ENCODE data around the gene PCCB. TPM values are rescaled to one million over a fixed set of nuclear protein-coding genes. Genes with fewer than 3 reads are reported as not detected.
"Not testable (repeated sequence)": the region's sequence is repeated elsewhere in the genome, so short reads cannot be mapped to it uniquely, and the experiment has no call there.

Gene PCCB
- 14.9 TPM for total RNA-seq

DNA sequence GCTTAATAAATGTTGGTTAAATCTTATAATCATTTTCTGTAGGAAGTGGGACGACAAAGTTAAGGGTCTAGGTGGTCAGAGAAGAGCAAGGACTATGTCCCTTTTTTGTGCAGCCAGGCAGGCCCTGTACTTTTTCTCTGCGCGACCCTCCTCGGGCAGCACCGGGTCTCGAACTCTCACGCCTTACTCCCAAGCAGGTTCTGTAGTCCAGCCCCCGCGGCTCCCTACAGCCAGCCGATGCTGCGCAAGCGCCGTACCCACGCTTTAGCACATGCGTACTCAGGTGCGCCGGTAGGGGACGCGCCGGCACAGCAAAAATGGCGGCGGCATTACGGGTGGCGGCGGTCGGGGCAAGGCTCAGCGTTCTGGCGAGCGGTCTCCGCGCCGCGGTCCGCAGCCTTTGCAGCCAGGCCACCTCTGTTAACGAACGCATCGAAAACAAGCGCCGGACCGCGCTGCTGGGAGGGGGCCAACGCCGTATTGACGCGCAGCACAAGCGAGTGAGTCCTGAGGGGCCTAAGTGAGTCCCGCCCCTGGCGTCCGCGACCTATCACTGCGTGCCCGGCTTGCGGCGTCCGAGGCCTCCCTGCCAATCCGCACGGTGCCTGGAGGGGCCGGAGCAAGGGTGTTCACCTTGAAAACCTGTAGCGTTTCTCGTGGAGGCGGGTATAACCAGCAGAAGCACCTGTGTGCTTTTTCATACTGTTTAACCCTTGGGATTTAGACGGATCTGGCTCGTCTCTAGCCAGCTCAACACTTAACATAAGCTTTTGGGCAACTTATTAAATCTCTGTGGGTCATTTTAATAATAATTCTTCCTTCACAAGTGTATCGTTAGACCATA is at the start of gene PCCB:
Gene PCCB (plus strand): TSS at position 282 of the 844 bp plus-strand sequence. CDS start 36 bp downstream, at position 318.
- H3K9me3 ChIP-seq (ENCODE audit: low read depth, low read length), result no peaks in the 10 kb centered on the region
- H3K27me3 ChIP-seq (ENCODE audit: insufficient read depth, low read length), result no peaks in the 10 kb centered on the region
- H3K4me3 ChIP-seq (ENCODE audit: low read length), result peak within 1 kb of the TSS; percentile 68
- H3K4me1 ChIP-seq (ENCODE audit: insufficient read depth, low read length), result peaks cover 20% of the 10 kb centered on the region

DNA sequence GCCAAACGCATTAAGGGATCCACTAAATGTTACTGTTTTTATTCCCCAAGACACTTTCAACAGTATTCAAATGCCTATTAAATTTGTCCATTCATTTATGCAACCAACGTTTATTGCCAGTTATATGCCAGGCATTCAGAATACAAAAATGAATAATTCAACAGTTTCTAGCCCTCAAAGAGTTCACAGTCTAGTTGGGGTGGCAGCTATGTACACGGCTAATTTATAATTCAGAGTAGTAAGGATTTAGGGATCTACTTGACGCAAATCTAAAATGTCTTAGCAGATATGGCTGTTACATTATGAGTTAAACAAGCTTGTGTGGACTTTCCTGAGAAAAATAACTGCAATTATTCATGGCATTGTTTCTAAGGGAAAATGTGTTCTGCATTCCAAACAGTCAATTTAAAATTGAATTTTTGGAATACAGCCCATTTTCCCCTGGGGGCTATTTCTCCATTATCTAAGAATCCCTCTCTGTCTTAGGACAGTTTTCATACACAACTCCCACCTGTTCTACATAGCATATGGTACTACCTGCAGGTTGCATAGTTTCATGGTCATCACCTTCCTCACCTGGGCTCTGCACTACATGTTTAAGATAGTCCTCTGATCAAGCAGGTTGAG is 42.5 kb upstream of the PCCB start:
- Histone ChIP-seq H3K9me3 (ENCODE audit: low read depth, low read length) (no peaks in the 10 kb centered on the region), H3K27me3 (ENCODE audit: insufficient read depth, low read length) (no peaks in the 10 kb centered on the region), H3K4me3 (ENCODE audit: low read length) (no peak overlapping the region), H3K4me1 (ENCODE audit: insufficient read depth, low read length) (no peaks in the 10 kb centered on the region)

DNA sequence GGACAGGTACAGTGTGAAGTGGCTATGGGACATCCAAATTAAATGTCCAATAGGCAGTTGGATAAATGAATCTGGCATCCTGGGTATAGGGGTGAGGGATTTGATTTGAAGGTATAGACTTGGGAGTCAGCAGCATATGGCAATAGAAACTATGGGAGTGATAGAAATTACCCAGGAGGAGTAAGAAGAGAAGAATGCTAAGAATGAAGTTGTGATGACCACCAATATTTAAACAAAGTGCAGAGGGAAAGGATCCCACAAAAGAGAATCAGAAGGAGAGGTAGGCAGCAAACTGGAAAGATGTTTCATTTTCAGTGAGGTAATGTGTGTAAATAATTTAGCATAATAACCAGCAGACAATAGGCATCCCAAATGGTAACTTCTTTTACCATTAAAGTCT is 40.2 kb upstream of the PCCB start:
- Histone ChIP-seq H3K27me3 (ENCODE audit: insufficient read depth, low read length) (no peaks in the 10 kb centered on the region), H3K4me3 (ENCODE audit: low read length) (no peak overlapping the region), H3K9me3 (ENCODE audit: low read depth, low read length) (no peaks in the 10 kb centered on the region), H3K4me1 (ENCODE audit: insufficient read depth, low read length) (no peaks in the 10 kb centered on the region)

GRCh38 chr3:136211547-136211946 is 38.6 kb upstream of the PCCB start:
- Histone ChIP-seq H3K9me3 (ENCODE audit: low read depth, low read length) (no peaks in the 10 kb centered on the region), H3K27me3 (ENCODE audit: insufficient read depth, low read length) (no peaks in the 10 kb centered on the region), H3K4me3 (ENCODE audit: low read length) (no peak overlapping the region), H3K4me1 (ENCODE audit: insufficient read depth, low read length) (no peaks in the 10 kb centered on the region)

- H3K27me3 ChIP-seq (ENCODE audit: insufficient read depth, low read length); H3K9me3 ChIP-seq (ENCODE audit: low read depth, low read length); H3K4me3 ChIP-seq (ENCODE audit: low read length); H3K4me1 ChIP-seq (ENCODE audit: insufficient read depth, low read length): not testable (repeated sequence)
These were observed 27.4 kb upstream of the PCCB start for GRCh38 chr3:136222746-136223145.

DNA sequence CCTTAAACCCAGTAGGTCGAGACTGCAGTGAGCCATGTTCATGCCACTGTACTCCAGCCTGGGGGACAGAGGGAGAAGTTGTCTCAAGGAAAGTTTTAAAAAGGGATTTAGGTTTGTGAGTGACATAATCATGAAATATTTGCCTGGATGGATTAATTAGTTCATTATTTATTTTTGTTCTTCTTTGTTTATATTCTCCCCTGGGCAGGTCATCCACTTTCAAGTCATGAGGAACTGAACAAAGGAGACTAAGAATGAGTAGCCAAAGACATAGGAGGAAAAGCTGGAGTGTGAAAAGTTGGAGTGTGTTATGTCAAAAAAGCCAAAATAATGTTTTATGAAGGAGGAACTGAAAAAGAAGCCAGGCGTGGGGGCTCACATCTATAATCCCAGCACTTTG is 17.7 kb upstream of the PCCB start:
- H3K9me3 ChIP-seq (ENCODE audit: low read depth, low read length), result no peaks in the 10 kb centered on the region
- no peak overlapping the region for H3K4me3 ChIP-seq (ENCODE audit: low read length)
- H3K27me3 ChIP-seq (ENCODE audit: insufficient read depth, low read length), result no peaks in the 10 kb centered on the region
- H3K4me1 ChIP-seq (ENCODE audit: insufficient read depth, low read length), result no peaks in the 10 kb centered on the region

DNA sequence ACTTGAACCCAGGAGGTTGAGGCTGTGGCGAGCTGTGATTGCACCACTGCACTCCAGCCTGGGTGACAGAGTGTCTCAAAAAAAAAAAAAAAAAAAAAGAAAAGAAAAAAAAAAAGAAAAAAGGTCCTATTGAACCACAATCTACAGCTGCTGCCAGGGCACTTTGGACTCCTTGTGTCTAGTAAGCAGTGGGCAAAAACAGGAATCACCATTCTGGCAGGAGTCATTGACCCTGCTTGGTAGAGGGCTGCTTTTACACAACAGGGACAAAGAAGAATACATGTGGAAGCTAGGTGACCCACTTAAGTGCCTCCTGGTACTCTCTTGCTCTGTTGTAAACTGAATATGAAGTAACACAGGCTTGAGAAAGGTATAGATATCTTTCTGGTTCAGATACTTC is 14.6 kb upstream of the PCCB start:
- Histone ChIP-seq H3K27me3 (ENCODE audit: insufficient read depth, low read length) (no peaks in the 10 kb centered on the region), H3K9me3 (ENCODE audit: low read depth, low read length) (no peaks in the 10 kb centered on the region), H3K4me3 (ENCODE audit: low read length) (no peak overlapping the region), H3K4me1 (ENCODE audit: insufficient read depth, low read length) (no peaks in the 10 kb centered on the region)

- no peaks in the 10 kb centered on the region for H3K27me3 ChIP-seq (ENCODE audit: insufficient read depth, low read length)
- no peaks in the 10 kb centered on the region for H3K9me3 ChIP-seq (ENCODE audit: low read depth, low read length)
- H3K4me1 ChIP-seq (ENCODE audit: insufficient read depth, low read length), result no peaks in the 10 kb centered on the region
- H3K4me3 ChIP-seq (ENCODE audit: low read length), result no peak overlapping the region
These were observed 14.0 kb upstream of the PCCB start for GRCh38 chr3:136236109-136236508.

DNA sequence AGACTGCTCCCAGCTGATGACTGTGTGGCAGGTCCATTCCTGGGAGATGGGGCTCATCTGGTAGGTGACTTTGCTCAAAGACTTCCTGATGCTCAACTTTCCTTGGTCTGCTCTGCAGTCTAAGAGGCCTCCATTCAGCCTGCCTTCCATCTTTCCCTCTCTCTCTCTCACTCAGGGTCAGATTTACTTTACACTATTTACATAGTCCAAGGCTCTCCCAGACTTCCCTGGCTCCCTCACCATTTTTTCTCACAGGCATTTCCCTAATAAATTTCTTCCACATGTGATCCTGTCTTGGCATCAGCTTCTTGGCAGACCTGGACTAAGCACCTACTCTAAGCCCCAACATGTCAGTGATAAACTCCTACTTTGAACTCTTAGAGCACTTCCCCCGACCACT is 13.0 kb upstream of the PCCB start:
- H3K9me3 ChIP-seq (ENCODE audit: low read depth, low read length), result no peaks in the 10 kb centered on the region
- H3K4me1 ChIP-seq (ENCODE audit: insufficient read depth, low read length), result no peaks in the 10 kb centered on the region
- H3K4me3 ChIP-seq (ENCODE audit: low read length), result no peak overlapping the region
- no peaks in the 10 kb centered on the region for H3K27me3 ChIP-seq (ENCODE audit: insufficient read depth, low read length)

DNA sequence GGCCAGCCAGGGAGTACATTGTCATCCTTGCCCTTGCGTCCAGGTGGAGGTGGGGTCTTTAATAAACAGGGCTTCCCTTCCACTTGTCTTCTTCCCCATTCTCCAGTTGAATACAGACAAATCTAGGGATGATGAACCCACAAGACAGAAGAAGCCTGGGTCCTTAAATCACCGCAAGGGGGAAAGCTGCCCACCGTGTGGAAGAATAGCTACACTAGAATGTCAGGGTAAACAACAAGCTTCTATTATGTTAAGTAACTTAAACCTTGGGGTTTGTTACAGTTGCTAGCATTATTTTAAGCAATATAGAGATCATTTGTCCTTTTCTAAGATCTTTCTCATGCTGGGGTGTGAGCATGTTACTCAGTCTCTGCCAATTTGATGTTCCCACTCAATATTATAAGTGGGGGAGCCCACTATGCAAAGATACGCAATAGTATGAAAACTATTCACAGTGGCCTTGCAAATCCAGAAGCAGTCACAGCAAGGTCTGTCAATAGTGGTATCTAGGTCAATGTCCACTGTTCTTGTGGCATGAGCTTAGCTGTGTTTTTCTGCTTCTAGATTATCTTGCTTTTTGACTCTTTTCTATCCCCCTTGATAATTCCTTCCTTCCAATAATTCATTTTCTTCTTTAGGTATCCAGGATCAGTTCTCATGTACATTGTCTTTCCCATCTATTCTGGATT is 12.0 kb upstream of the PCCB start:
- no peaks in the 10 kb centered on the region for H3K4me1 ChIP-seq (ENCODE audit: insufficient read depth, low read length)
- H3K27me3 ChIP-seq (ENCODE audit: insufficient read depth, low read length), result no peaks in the 10 kb centered on the region
- no peak overlapping the region for H3K4me3 ChIP-seq (ENCODE audit: low read length)
- no peaks in the 10 kb centered on the region for H3K9me3 ChIP-seq (ENCODE audit: low read depth, low read length)

DNA sequence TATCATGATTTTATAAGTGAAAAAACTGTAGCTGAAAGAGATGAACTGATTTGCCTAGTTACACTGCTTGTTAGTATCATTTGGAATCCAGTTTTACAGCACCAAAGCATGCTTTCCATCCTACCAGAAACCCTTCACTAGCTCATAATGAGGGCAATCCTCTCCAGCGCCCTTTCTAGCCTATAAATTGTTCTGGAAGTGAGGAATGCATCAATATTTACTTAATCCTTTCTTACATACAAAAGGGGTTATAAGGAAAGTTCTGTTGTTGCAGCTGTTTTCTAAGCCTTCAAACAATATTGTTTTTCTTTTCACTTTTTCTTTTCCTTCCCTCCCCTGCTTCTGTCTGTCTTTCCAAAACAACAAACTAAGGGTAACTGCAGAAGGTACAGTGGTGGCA is 11.0 kb upstream of the PCCB start:
- H3K27me3 ChIP-seq (ENCODE audit: insufficient read depth, low read length), result no peaks in the 10 kb centered on the region
- no peaks in the 10 kb centered on the region for H3K9me3 ChIP-seq (ENCODE audit: low read depth, low read length)
- no peaks in the 10 kb centered on the region for H3K4me1 ChIP-seq (ENCODE audit: insufficient read depth, low read length)
- H3K4me3 ChIP-seq (ENCODE audit: low read length), result no peak overlapping the region

GRCh38 chr3:136245691-136246090 is 4.4 kb upstream of the PCCB start:
- Histone ChIP-seq H3K9me3 (ENCODE audit: low read depth, low read length) (no peaks in the 10 kb centered on the region), H3K4me1 (ENCODE audit: insufficient read depth, low read length) (peaks cover 8% of the 10 kb centered on the region), H3K27me3 (ENCODE audit: insufficient read depth, low read length) (no peaks in the 10 kb centered on the region), H3K4me3 (ENCODE audit: low read length) (no peak overlapping the region)

GRCh38 chr3:136247436-136247835 is 2.7 kb upstream of the PCCB start:
- H3K9me3 ChIP-seq (ENCODE audit: low read depth, low read length), result no peaks in the 10 kb centered on the region
- H3K27me3 ChIP-seq (ENCODE audit: insufficient read depth, low read length), result no peaks in the 10 kb centered on the region
- peaks cover 20% of the 10 kb centered on the region for H3K4me1 ChIP-seq (ENCODE audit: insufficient read depth, low read length)
- H3K4me3 ChIP-seq (ENCODE audit: low read length), result no peak overlapping the region

- Histone ChIP-seq H3K4me1 (ENCODE audit: insufficient read depth, low read length) (peaks cover 20% of the 10 kb centered on the region), H3K9me3 (ENCODE audit: low read depth, low read length) (no peaks in the 10 kb centered on the region), H3K4me3 (ENCODE audit: low read length) (no peak overlapping the region), H3K27me3 (ENCODE audit: insufficient read depth, low read length) (no peaks in the 10 kb centered on the region)
These were observed 2.1 kb upstream of the PCCB start for GRCh38 chr3:136247855-136248590.

DNA sequence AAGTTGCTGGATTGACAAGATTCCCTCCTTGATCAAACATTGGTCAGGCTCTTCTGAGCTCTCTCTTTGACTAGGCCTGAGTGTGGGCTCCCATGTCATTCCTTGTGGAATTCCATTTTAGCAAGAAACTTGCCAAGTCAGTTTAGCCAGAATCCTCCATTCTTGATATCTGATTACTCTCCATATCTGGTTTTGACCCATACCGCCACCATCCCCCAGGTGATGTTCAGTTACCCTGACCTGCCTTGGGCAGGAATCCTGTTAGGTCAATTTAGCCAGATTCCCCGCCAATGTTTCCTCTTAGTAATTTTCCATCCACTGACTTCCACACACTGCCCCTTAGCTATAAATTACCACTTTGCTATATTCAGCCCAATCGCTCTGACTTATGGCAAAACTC is 1.0 kb upstream of the PCCB start:
- Histone ChIP-seq H3K4me1 (ENCODE audit: insufficient read depth, low read length) (peaks cover 20% of the 10 kb centered on the region), H3K27me3 (ENCODE audit: insufficient read depth, low read length) (no peaks in the 10 kb centered on the region), H3K4me3 (ENCODE audit: low read length) (no peak overlapping the region), H3K9me3 (ENCODE audit: low read depth, low read length) (no peaks in the 10 kb centered on the region)

Data from mononuclear cell (primary cell).